Ecto neural progenitor cell (in vitro differentiated cells): ENCODE measurements around the gene AGBL4.
A peak's percentile ranks its signal among the peaks of the same experiment; 100 is the strongest.
"Not testable (repeated sequence)": the region's sequence is repeated elsewhere in the genome, so short reads cannot be mapped to it uniquely, and the experiment has no call there.

Source experiments
- DNase-seq: peaks from one replicate; pipeline ENCODE4 v3.0.0-alpha.2; 2018; ENCODE audit warnings: low spot score

AGBL4 gene

GRCh38 chr1:49306507-49307070, 717.2 kb downstream of the AGBL4 start:
- no peak for DNase-seq

GRCh38 chr1:49302400-49302799, 721.4 kb downstream of the AGBL4 start:
- not testable (repeated sequence) for DNase-seq

DNA sequence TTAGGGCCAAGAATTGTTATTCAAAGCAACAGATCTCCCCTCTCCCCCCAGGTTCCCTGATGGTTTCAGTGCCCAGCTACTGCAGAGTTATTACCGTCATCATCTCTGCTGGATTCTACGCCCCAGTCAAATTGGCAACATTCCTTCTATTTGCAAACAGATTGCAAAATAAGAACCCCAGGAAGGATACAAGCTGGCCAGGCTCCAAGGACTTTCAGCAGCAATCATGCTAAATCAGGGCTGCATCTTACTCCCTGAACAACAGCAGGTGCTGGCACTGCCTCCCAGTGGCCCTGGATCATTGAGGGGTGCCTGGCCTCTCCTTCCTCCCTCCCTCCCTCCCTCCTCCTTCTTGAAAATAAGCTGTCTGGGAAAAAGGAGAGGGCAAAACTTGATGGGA, 725.5 kb downstream of the AGBL4 start:
- DNase-seq, result no peak

- no peak for DNase-seq
Observed at GRCh38 chr1:49297783-49298182, 726.0 kb downstream of the AGBL4 start.

- DNase-seq, result no peak
Observed at GRCh38 chr1:49294539-49294938, 729.2 kb downstream of the AGBL4 start.

- DNase-seq, result no peak
Observed at GRCh38 chr1:49293016-49293415, 730.7 kb downstream of the AGBL4 start.

GRCh38 chr1:49257211-49258049, 766.3 kb downstream of the AGBL4 start:
- peak; percentile 77 for DNase-seq

DNA sequence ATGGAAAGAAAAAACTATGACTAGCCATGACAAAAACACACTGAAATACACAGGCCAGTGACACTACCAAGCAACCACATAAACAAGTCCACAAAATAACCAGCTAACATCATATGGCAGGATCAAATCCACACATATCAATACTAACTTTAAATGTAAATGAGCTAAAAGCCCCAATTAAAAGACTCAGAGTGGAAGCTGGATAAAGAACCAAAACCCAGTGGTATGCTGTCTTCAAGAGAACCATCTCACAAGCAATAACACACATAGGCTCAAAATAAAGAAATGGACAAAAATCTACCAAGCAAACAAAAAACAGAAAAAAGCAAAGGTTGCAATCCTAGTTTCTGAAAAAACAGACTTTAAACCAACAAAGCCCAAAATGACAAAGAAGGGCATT, 770.8 kb downstream of the AGBL4 start:
- DNase-seq, result no peak

DNA sequence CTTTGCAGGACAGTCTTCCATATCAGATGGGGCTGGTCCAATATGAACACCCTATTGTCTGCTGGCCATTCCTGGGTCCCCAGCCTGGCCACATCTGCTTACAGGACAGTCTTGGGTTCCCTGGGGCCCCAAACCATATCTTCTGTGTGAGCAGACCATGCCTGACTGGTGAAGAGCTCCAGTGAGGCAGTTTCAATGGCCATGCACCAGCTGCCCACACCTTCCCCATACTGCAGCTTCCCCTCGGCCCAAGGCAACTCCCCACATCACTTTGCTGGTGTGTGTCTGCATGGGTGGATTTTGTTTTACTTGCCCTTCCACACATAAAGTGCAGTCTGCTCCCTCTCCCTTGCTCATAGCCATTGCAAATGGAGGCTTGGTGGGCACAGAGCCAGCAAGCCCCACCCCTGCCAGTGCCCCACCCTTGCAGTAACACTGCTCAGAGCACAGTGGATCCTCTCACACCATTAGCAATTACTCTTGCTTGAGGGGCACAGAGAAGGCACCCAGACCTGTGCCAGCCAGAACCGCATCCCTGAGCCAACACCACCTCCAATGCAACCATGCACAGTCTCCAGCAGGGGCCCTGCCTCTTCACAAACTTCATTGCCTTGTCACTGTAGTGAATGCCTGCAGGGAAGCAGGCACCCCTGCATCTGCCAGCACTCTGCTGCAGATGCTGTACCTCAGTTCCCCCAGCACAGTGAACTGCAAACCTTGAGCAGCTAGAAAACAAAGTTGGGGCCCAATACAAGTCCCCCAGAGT, 772.6 kb downstream of the AGBL4 start:
- DNase-seq, result no peak

- no peak for DNase-seq
Observed at GRCh38 chr1:49240709-49241221, 783.0 kb downstream of the AGBL4 start.

GRCh38 chr1:49234988-49235387, 788.8 kb downstream of the AGBL4 start:
- DNase-seq, result no peak

DNA sequence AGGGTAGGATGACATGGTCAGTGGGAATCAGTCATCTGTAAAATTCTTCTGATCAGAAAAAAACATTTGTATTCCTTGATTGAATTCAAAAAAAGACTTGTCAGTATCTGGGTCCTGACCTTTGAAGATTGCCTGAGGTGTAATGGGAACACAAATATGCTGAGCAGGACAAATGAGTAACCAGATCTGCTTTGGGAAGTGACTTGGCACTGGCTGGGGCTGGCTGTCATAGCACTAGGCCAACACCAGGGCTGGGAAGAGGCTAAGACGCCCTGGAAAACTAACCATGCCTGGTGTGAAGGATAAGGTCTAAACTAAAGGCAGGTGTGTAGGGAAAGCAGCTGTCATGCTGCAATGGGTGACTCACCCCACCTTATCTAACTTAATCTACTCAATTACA, 794.2 kb downstream of the AGBL4 start:
- DNase-seq, result no peak

DNA sequence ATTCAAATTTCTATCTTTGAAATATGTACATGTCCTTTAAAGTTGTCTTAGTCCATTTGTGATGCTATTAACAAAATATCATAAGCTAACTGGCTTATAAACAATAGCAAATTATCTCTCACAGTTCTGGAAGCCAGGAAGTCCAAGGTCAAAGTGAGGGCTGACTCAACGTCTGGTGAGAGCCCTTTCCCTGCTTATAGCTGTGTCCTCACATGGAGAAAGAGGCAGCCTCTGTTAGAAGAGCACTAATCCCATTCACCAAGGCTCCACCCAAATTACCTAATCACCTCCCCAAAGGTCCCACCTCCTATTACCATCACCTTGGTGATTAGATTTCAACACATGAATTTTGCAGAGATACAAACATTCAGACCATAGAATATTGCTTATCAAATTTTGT, 797.0 kb downstream of the AGBL4 start:
- DNase-seq, result no peak

DNA sequence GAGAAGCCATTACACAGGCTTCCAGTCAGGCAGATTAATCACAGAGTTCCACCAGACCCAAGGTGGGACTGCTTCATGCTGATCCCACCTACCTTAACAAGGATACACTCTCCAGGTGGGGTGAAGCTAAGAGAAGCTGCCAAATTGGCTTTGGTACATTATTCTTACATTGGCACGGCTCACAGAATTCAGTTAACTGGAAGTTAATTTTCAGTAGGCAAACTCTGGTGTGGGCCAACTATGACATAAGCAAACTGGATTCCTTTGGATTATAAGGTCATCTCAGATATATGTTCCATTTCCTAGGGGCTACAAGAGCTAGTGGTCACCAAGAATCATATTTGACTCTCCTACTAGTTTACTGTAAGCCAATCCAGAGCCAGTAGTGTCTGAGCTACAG, 798.3 kb downstream of the AGBL4 start:
- DNase-seq, result no peak

DNA sequence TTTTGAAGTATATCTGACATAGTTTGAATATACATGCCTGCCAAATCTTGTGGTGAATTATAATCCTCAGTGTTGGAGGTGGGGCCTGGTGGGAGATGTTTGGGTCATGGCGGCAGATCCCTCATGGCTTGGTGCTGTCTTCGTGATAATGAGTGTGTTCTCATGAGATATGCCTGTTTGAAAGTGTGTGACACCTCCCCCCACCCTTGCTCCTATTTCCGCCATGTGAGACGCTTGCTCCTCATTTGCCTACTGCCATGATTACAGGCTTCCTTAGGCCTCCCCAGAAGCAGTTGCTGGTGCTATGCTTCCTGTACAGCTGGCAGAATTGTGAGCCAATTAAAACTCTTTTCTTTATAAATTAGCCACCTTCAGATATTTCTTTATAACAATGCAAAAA, 810.5 kb downstream of the AGBL4 start:
- no peak for DNase-seq

DNA sequence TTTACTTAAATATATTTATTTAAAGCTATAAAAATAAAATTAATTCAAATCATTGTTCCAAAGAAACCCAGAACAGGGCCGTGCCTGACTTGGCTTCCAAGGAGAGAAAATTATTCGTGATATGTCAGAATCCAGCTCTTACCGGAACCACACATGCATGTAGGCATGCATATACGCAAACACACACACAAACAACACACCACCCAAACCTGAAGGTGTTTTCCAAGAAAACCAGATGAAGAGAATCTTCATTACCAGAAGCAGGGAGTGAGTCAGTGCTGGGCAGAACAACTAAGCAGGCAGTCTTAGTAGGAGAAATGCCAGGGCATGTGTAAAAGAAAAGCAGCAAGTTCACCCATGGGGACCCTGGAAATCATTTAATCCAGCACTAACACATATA, 815.0 kb downstream of the AGBL4 start:
- no peak for DNase-seq

DNA sequence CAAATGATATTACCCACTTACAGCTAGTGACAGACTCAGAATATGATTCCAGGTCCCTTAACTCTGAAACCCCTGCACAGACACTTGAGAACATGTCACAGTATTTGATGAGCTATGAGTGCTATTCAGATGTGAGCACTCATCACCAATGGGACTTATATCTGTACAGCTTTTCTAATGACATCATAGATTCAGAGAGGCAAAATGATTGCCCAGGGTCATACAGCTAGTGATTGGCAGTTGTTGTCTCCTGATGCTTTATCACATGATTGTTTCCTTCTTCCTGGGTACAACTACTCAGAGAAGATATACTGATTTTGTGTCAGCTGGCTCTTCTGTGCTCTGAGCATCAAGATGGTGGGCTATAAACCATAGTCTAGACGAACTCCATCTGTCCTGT, 819.0 kb downstream of the AGBL4 start:
- no peak for DNase-seq

DNA sequence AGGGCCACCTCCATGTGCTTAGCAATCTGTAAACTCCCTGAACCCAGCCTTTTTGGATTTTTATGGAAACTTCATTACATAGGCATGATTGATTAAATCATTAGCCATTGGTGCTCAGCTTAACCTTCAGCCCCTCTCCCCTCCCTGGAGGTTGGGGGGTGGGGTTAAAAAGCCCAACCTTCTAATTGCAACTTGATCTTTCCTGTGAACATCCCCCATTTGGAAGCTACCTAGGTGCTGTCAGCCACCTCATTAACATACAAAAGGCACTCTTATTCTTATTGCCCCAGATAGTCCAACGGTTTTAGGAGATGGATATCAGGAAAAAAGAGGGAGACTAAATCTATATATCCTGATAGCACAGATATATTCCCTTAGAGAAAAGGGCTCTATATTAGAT, 823.0 kb downstream of the AGBL4 start:
- no peak for DNase-seq

- DNase-seq, result no peak
Observed at GRCh38 chr1:49199564-49199963, 824.2 kb downstream of the AGBL4 start.

DNA sequence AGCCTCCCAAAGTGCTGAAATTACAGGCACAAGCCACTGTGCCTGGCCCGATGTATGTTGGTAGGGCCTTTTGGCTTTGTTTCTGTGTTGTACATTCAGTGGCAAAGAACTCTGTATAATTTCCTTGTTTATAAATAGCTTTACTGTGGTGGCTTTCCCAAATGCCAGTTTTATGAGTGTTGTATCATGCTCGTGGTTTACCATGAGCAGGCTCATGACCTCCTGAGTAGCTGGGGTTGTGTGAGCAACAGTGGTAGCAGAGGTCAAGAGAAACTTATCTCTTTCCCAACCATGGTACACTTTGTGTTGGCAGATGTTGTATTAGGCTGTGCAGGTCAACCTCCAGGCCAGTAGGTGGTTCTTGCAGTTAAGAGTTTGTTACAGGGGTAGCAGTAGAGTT, 826.7 kb downstream of the AGBL4 start:
- no peak for DNase-seq

DNA sequence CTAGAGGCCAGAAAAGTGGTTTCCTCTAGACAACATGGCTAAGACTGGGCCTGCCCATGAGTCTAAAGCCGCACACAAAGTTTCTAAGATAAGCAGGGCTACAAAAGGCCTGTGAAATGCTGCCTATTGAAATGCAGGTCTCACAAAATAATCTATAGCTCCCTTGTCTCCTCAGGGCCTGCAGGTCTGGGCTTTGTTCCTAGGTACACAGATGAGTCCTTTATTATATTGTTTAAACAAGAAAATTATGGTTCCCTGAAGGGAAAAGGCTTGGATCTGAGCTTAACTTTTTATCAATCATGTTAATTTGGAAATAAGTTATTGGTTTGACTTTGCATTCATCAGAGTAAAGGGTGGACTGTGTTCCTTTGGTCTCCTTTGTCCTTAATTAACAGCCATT, 833.6 kb downstream of the AGBL4 start:
- no peak for DNase-seq

DNA sequence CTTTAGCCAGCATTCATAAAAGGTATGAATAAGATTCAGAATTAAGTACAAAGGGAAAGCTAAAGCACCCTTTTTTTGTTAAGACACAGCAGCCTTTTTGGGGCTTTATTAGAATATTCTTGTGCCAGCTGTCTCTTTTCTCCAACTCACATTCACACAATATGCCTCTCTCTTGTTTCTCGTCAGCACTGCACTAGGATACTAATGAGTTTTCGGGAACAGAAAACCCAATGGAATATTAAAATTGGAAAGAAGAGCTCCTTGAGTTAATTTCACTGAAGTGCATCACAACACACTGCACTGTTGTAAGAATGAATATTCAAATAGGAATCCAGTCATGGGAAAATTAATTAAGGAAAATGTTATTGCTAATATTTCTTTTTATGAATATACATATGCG, 836.7 kb downstream of the AGBL4 start:
- no peak for DNase-seq

GRCh38 chr1:49185450-49185980, 838.2 kb downstream of the AGBL4 start:
- DNase-seq, result no peak
